Neural cell (in vitro differentiated cells): ENCODE results near the gene RNPEPL1. TPM values are rescaled to one million over a fixed set of nuclear protein-coding genes. Genes with fewer than 3 reads are reported as not detected.

Source experiments
- H2AFZ ChIP-seq: fragments of 200-600, 300-800 bp; sonication (generic), shearing (Covaris generic); 2 replicates; pipeline ENCODE4 v1.6.0; 2014; ENCODE audit warnings: low read depth, mild to moderate bottlenecking, antibody characterized with exemption, low read length, moderate library complexity
- H3F3A ChIP-seq: fragments of 200-600 bp; shearing (Covaris generic); 2 replicates; pipeline ENCODE4 v1.6.1; 2016; ENCODE audit warnings: mild to moderate bottlenecking, moderate library complexity, mixed read lengths, antibody characterized with exemption, low read length; ENCODE audit not compliant: insufficient read depth, poor library complexity, severe bottlenecking
- H3K27ac ChIP-seq: fragments of 200-600, 300-800 bp; sonication (generic), shearing (Covaris generic); 2 replicates; pipeline ENCODE4 v1.5.1; 2014; ENCODE audit warnings: mild to moderate bottlenecking, low read length, moderate library complexity
- H3K27me3 ChIP-seq: fragments of 300-800, 200-600 bp; sonication (generic), shearing (Covaris generic); 2 replicates; pipeline ENCODE4 v1.6.0; 2014; ENCODE audit warnings: mild to moderate bottlenecking, low read depth, low read length, moderate library complexity; ENCODE audit not compliant: insufficient read depth
- H3K36me3 ChIP-seq: fragments of 300-800, 200-600 bp; sonication (generic), shearing (Covaris generic); 2 replicates; pipeline ENCODE4 v1.5.1; 2014; ENCODE audit warnings: mild to moderate bottlenecking, antibody characterized with exemption, low read length, moderate library complexity; ENCODE audit not compliant: insufficient read depth
- H3K4me2 ChIP-seq: fragments of 300-800, 200-600 bp; sonication (generic), shearing (Covaris generic); 2 replicates; pipeline ENCODE4 v1.6.0; 2014; ENCODE audit warnings: mild to moderate bottlenecking, low read length
- H3K4me3 ChIP-seq: fragments of 300-800, 200-600 bp; sonication (generic), shearing (Covaris generic); 2 replicates; pipeline ENCODE4 v1.5.1; 2014; ENCODE audit warnings: mild to moderate bottlenecking, low read length, moderate library complexity
- H3K79me2 ChIP-seq: fragments of 200-600 bp; shearing (Covaris generic); replicated peaks from 2 replicates; pipeline ENCODE4 v1.6.0; 2014; ENCODE audit warnings: mild to moderate bottlenecking, low read length, moderate library complexity; ENCODE audit not compliant: insufficient read depth
- H3K9ac ChIP-seq: fragments of 300-800, 200-600 bp; sonication (generic), shearing (Covaris generic); 2 replicates; pipeline ENCODE4 v1.6.1; 2016; ENCODE audit warnings: mild to moderate bottlenecking, low read length, mixed read lengths
- H3K9me2 ChIP-seq: fragments of 200-600 bp; shearing (Covaris generic); 2 replicates; pipeline ENCODE4 v1.6.1; 2016; ENCODE audit warnings: mild to moderate bottlenecking, low read length, mixed read lengths; ENCODE audit not compliant: insufficient read depth
- H3K9me3 ChIP-seq: fragments of 200-600, 300-800 bp; sonication (generic), shearing (Covaris generic); 2 replicates; pipeline ENCODE4 v1.6.1; 2016; ENCODE audit warnings: mild to moderate bottlenecking, mixed run types, low read length, moderate library complexity, mixed read lengths
- H4K20me1 ChIP-seq: fragments of 200-600 bp; shearing (Covaris generic); 2 replicates; pipeline ENCODE4 v1.6.1; 2016; ENCODE audit warnings: mild to moderate bottlenecking, mixed run types; ENCODE audit not compliant: insufficient read depth
- CTCF ChIP-seq: fragments of 450-650 bp; IDR thresholded peaks from 2 replicates; pipeline ENCODE4 v1.5.1; 2014; ENCODE audit warnings: antibody characterized with exemption, mild to moderate bottlenecking, moderate library complexity; ENCODE audit not compliant: poor library complexity, severe bottlenecking
- EP300 ChIP-seq: fragments of 450-650 bp; conservative IDR thresholded peaks from 2 replicates; pipeline ENCODE4 v1.6.1; 2014; ENCODE audit warnings: antibody characterized with exemption, mild to moderate bottlenecking, moderate library complexity; ENCODE audit not compliant: poor library complexity, severe bottlenecking
- EZH2 ChIP-seq: fragments of 200-600, 300-800 bp; shearing (Covaris generic), sonication (generic); IDR thresholded peaks from 2 replicates; pipeline ENCODE4 v1.6.1; 2014; ENCODE audit warnings: antibody characterized with exemption, low read length, borderline replicate concordance, mild to moderate bottlenecking; ENCODE audit not compliant: insufficient read depth, poor library complexity, severe bottlenecking
- MXI1 ChIP-seq: fragments of 450-650 bp; conservative IDR thresholded peaks from 2 replicates; pipeline ENCODE4 v1.6.1; 2014; ENCODE audit warnings: antibody characterized with exemption, mild to moderate bottlenecking; ENCODE audit not compliant: poor library complexity, severe bottlenecking
- POLR2AphosphoS5 ChIP-seq: IDR thresholded peaks from 2 replicates; pipeline ENCODE4 v1.6.1; 2012
- RAD21 ChIP-seq: fragments of 450-650 bp; conservative IDR thresholded peaks from 2 replicates; pipeline ENCODE4 v1.6.1; 2014; ENCODE audit warnings: antibody characterized with exemption, mild to moderate bottlenecking, moderate library complexity
- REST ChIP-seq: IDR thresholded peaks from 2 replicates; pipeline ENCODE4 v1.6.1; 2012; ENCODE audit warnings: borderline replicate concordance
- SMC3 ChIP-seq: fragments of 450-650 bp; conservative IDR thresholded peaks from 2 replicates; pipeline ENCODE4 v1.6.1; 2014; ENCODE audit warnings: antibody characterized with exemption, mild to moderate bottlenecking, moderate library complexity; ENCODE audit not compliant: poor library complexity
- TAF1 ChIP-seq: IDR thresholded peaks from 2 replicates; pipeline ENCODE4 v1.6.1; 2012; ENCODE audit warnings: low read depth
- polyA plus RNA-seq: library from polyadenylated mRNA; depleted of rRNA; stranded (reverse); fragments of >200 nt; gene quantifications from 2 replicates; pipeline ENCODE4 v1.2.3, GENCODE V29; 2014

Gene RNPEPL1
- polyA plus RNA-seq, 1 donor from 2014 or later, result 16.1 TPM

GRCh38 chr2:240596491-240596931 is 28.2 kb downstream of the RNPEPL1 start:
- H3K36me3 ChIP-seq, result no peaks in the 10 kb centered on the region
- no peak overlapping the region for H3K4me2 ChIP-seq
- H3K27ac ChIP-seq, result no peak overlapping the region
- H3K9ac ChIP-seq, result no peak overlapping the region
- no peak overlapping the region for H3K4me3 ChIP-seq
- H3F3A ChIP-seq, result no peaks in the 10 kb centered on the region
- no peaks in the 10 kb centered on the region for H3K9me3 ChIP-seq
- H3K9me2 ChIP-seq, result no peaks in the 10 kb centered on the region
- H4K20me1 ChIP-seq, result no peaks in the 10 kb centered on the region
- no peaks in the 10 kb centered on the region for H3K79me2 ChIP-seq
- no peak for TF ChIP-seq RAD21
- no peak for TF ChIP-seq TAF1
- no peak for TF ChIP-seq EP300
- TF ChIP-seq POLR2AphosphoS5, result no peak
- no peak for TF ChIP-seq SMC3
- TF ChIP-seq REST, result no peak
- TF ChIP-seq CTCF, result no peak
- TF ChIP-seq MXI1, result no peak
- TF ChIP-seq EZH2, result no peak
- no peaks in the 10 kb centered on the region for H3K27me3 ChIP-seq
- no peak overlapping the region for H2AFZ ChIP-seq

- Histone ChIP-seq H3K4me3 (no peak overlapping the region), H3K4me2 (no peak overlapping the region), H3K79me2 (no peaks in the 10 kb centered on the region), H3K27me3 (no peaks in the 10 kb centered on the region), H3K9ac (no peak overlapping the region), H4K20me1 (no peaks in the 10 kb centered on the region), H3K9me2 (no peaks in the 10 kb centered on the region), H3K36me3 (no peaks in the 10 kb centered on the region), H2AFZ (no peak overlapping the region), H3K9me3 (no peaks in the 10 kb centered on the region), H3F3A (no peaks in the 10 kb centered on the region), H3K27ac (no peak overlapping the region)
- TF ChIP-seq TAF1 (no peak), EZH2 (no peak), POLR2AphosphoS5 (no peak), MXI1 (no peak), EP300 (no peak), RAD21 (no peak), CTCF (no peak), REST (no peak), SMC3 (no peak)
Measured at GRCh38 chr2:240597054-240597418, 28.8 kb downstream of the RNPEPL1 start.
